Stomach (tissue), 4 donors: ENCODE data around the gene WDR12.

ENCODE experiments used
- CTCF ChIP-seq, 7 experiments: fragments of 450-650 bp in 4 of 7; fragments of 200-600 bp in 3 of 7; sonication (generic) in 3 of 7; IDR thresholded peaks; one replicate each; pipeline ENCODE4 v1.5.1; 2016 to 2019; ENCODE audit warnings: antibody characterized with exemption in 7 of 7, control low read depth in 2 of 7, mild to moderate bottlenecking in 1 of 7
- POLR2A ChIP-seq, 4 donors: fragments of 450-650 bp; IDR thresholded peaks; one replicate each; pipeline ENCODE4 v1.6.1; 2016; ENCODE audit warnings: antibody characterized with exemption in 4 of 4, control low read depth in 2 of 4, mild to moderate bottlenecking in 1 of 4, moderate library complexity in 1 of 4
- POLR2AphosphoS5 ChIP-seq, 3 donors: sonication (generic); formaldehyde crosslinking; IDR thresholded peaks; one replicate each; pipeline ENCODE4 v1.6.1; 2016; ENCODE audit warnings: antibody characterized with exemption in 3 of 3

- TF ChIP-seq CTCF (IDR thresholded peaks at IDR 0.05), result no peak
- TF ChIP-seq POLR2AphosphoS5 (IDR thresholded peaks at IDR 0.05), result no peak
- no peak for TF ChIP-seq POLR2A (IDR thresholded peaks at IDR 0.05)
Measured at GRCh38 chr2:202934456-202934855, 23.0 kb upstream of the WDR12 start.
